HEK293T (cell line): Measurements from ENCODE around the gene TCEAL1.

ENCODE experiments used
- CTCF ChIA-PET: fragments of 350-600 bp; formaldehyde crosslinking; extraction: SDS; loops from one replicate; lab custom pipeline; 2021; ENCODE audit warnings: antibody characterized with exemption, inconsistent platforms; lab: Yijun Ruan, JAX
- POLR2A ChIA-PET: fragments of 350-600 bp; formaldehyde crosslinking; extraction: SDS; loops from one replicate; lab custom pipeline; 2020; ENCODE audit warnings: antibody characterized with exemption, inconsistent platforms; lab: Yijun Ruan, JAX
- DNase-seq: peaks from one replicate; pipeline ENCODE4 v3.0.0; 2012; ENCODE audit warnings: mixed read lengths; ENCODE audit errors: extremely low spot score
- ARNT ChIP-seq: fragments of 450-650 bp; IDR thresholded peaks from 2 replicates; pipeline ENCODE4 v1.6.1; 2017; ENCODE audit warnings: mild to moderate bottlenecking
- BHLHE40 ChIP-seq: fragments of 450-650 bp; IDR thresholded peaks from 2 replicates; pipeline ENCODE4 v1.6.1; 2016; ENCODE audit warnings: mild to moderate bottlenecking, moderate library complexity, borderline replicate concordance
- CTBP1 ChIP-seq: fragments of 450-650 bp; IDR thresholded peaks from 2 replicates; pipeline ENCODE4 v1.6.1; 2016; ENCODE audit warnings: borderline replicate concordance
- ELF4 ChIP-seq: fragments of 450-650 bp; IDR thresholded peaks from 2 replicates; pipeline ENCODE4 v1.6.1; 2017; ENCODE audit warnings: antibody characterized with exemption
- FOXA1 ChIP-seq: fragments of 450-650 bp; IDR thresholded peaks from 2 replicates; pipeline ENCODE4 v1.6.1; 2016; ENCODE audit warnings: mild to moderate bottlenecking
- FOXK2 ChIP-seq: fragments of 450-650 bp; IDR thresholded peaks from 2 replicates; pipeline ENCODE4 v1.6.1; 2016; ENCODE audit warnings: mild to moderate bottlenecking
- FOXM1 ChIP-seq: fragments of 450-650 bp; IDR thresholded peaks from 2 replicates; pipeline ENCODE4 v1.6.1; 2017; ENCODE audit warnings: mild to moderate bottlenecking, borderline replicate concordance
- HDGF ChIP-seq: fragments of 450-650 bp; IDR thresholded peaks from 2 replicates; pipeline ENCODE4 v1.6.1; 2017; ENCODE audit warnings: antibody characterized with exemption, borderline replicate concordance
- L3MBTL2 ChIP-seq: fragments of 450-650 bp; conservative IDR thresholded peaks from 2 replicates; pipeline ENCODE4 v1.6.1; 2016; ENCODE audit warnings: mild to moderate bottlenecking
- LEF1 ChIP-seq: fragments of 450-650 bp; IDR thresholded peaks from 2 replicates; pipeline ENCODE4 v1.6.1; 2017; ENCODE audit warnings: mild to moderate bottlenecking, borderline replicate concordance
- NFRKB ChIP-seq: fragments of 450-650 bp; IDR thresholded peaks from 2 replicates; pipeline ENCODE4 v1.6.1; 2016; ENCODE audit warnings: mild to moderate bottlenecking, moderate library complexity
- SP1 ChIP-seq: fragments of 450-650 bp; IDR thresholded peaks from 2 replicates; pipeline ENCODE4 v1.6.1; 2017
- SUZ12 ChIP-seq: fragments of 450-650 bp; IDR thresholded peaks from 2 replicates; pipeline ENCODE4 v1.6.1; 2016; ENCODE audit warnings: mild to moderate bottlenecking
- TARDBP ChIP-seq: fragments of 450-650 bp; IDR thresholded peaks from 2 replicates; pipeline ENCODE4 v1.6.1; 2016
- ZNF384 ChIP-seq: fragments of 450-650 bp; IDR thresholded peaks from 2 replicates; pipeline ENCODE4 v1.6.1; 2016
- TF ChIP-seq, protein P1 (sequence below): fragments of 450-650 bp; IDR thresholded peaks from 2 replicates; pipeline ENCODE4 v1.6.1; 2016

The TCEAL1 gene

DNA sequence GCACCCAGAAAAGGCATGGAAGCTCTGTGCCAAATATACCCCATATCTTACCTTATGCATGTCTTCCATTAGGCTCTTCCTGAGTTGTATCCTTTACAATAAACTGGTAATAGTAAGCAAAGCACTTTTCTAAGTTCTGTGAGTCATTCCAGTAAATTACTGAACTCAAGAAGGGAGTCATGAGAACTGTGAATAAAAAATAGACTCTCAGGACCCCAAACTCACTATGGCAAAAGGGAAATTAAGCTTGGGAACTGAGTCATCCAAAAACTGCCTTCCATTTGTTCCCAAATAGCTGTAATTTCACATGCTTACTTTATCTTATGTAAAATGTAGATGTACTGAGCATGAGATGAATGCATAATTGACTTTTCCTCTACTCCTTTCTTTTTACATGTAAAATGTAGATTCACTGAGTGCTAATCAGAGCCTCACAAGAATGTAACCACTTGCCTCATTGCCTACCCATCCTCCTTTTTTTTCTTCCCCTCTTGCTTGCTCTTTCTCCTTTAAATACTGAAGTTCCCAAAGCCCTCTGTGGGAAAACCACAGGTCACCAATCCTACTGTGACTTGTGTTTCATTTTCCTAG is 12.9 kb upstream of the TCEAL1 start:
- ChIA-PET CTCF (no interaction called here), POLR2A (interaction anchor here (0.8 to 2.1 kb wide), 2 partner anchors 14 to 71 kb away, joined by 3 to 12 read pairs; no protein-coding TSS in a partner anchor)
- no peak for DNase-seq
- no peak for TF ChIP-seq NFRKB
- TF ChIP-seq FOXA1: no peak
- no peak for TF ChIP-seq HDGF
- TF ChIP-seq ARNT: no peak
- TF ChIP-seq SUZ12: no peak
- TF ChIP-seq BHLHE40: no peak
- TF ChIP-seq, protein P1, sequence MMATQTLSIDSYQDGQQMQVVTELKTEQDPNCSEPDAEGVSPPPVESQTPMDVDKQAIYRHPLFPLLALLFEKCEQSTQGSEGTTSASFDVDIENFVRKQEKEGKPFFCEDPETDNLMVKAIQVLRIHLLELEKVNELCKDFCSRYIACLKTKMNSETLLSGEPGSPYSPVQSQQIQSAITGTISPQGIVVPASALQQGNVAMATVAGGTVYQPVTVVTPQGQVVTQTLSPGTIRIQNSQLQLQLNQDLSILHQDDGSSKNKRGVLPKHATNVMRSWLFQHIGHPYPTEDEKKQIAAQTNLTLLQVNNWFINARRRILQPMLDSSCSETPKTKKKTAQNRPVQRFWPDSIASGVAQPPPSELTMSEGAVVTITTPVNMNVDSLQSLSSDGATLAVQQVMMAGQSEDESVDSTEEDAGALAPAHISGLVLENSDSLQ: no peak
- no peak for TF ChIP-seq FOXM1
- TF ChIP-seq CTBP1: no peak
- TF ChIP-seq TARDBP: no peak
- TF ChIP-seq ELF4: no peak
- no peak for TF ChIP-seq FOXK2
- TF ChIP-seq L3MBTL2: no peak
- no peak for TF ChIP-seq LEF1
- TF ChIP-seq ZNF384: no peak
- TF ChIP-seq SP1: no peak

DNA sequence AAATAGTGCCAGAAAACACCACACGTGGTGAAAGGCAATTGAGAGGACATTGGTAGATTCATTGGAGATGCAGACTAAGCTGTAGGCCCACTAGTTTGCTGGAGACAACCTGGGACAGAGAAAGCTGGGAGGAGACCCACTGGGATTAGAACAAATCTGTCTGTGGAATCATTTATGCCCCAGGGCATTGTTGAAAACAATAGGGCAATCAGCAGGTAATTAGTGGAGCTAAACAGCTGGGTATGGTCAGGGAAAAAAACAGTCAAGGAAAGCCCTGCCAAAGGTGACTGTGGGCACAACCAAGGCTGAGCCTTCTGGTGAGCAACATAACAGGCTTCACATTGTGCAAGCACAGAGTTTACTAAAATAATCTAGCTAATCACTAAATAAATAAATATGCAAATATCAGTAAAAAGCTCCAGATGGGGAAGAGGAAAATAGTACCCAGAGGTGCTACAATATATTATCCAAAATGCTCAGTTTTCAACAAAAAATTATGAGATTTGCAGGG is 12.0 kb upstream of the TCEAL1 start:
- TF ChIP-seq ARNT (no peak), CTBP1 (no peak), ELF4 (no peak), FOXA1 (no peak), HDGF (no peak), FOXK2 (no peak), SP1 (no peak), LEF1 (no peak)
- TF ChIP-seq, protein P1: no peak
- ChIA-PET POLR2A (no interaction called here), CTCF (interaction anchor here (0.8 kb wide), 1 partner anchor 13 kb away, joined by 4 read pairs; no protein-coding TSS in a partner anchor)
- DNase-seq: no peak

GRCh38 chrX:103624111-103624510 is 4.7 kb upstream of the TCEAL1 start:
- TF ChIP-seq ARNT (peak; percentile 72), TARDBP (no peak), ELF4 (no peak), SUZ12 (no peak), SP1 (no peak), HDGF (peak; percentile 88; the same call in 1 of the 2 replicates), NFRKB (no peak), CTBP1 (peak; percentile 87), FOXK2 (no peak), LEF1 (no peak; the same call in 1 of the 2 replicates), FOXA1 (no peak)
- TF ChIP-seq, protein P1: peak; percentile 95
- ChIA-PET POLR2A (no interaction called here), CTCF (no interaction called here)
- peak; percentile 63 for DNase-seq

GRCh38 chrX:103626855-103627254 is 1.9 kb upstream of the TCEAL1 start:
- TF ChIP-seq NFRKB (no peak), FOXK2 (no peak), SUZ12 (no peak), SP1 (no peak), ZNF384 (no peak), FOXA1 (no peak), ELF4 (no peak), TARDBP (no peak), FOXM1 (no peak), CTBP1 (no peak), L3MBTL2 (no peak)
- ChIA-PET CTCF (no interaction called here), POLR2A (no interaction called here)
- no peak for DNase-seq

- DNase-seq: peak; percentile 82
- POLR2A ChIA-PET: interaction anchor here (0.5 to 3.7 kb wide), 34 partner anchors 9 to 567 kb away, joined by 3 to 39 read pairs (median 4); partner anchors contain the start of genes MORF4L2, RAB9B, TCEAL4 and TCEAL9
- TF ChIP-seq BHLHE40 (no peak), ZNF384 (no peak), L3MBTL2 (peak; percentile 90), FOXM1 (no peak), CTBP1 (no peak), LEF1 (no peak), SP1 (no peak), HDGF (no peak), TARDBP (no peak), FOXA1 (no peak), NFRKB (no peak), ELF4 (0 out of 2 replicates have a peak, but pooled peaks have one; percentile 24), FOXK2 (no peak), ARNT (no peak), SUZ12 (no peak)
- TF ChIP-seq, protein P1: peak; percentile 76
- CTCF ChIA-PET: interaction anchor here (0.6 to 2.6 kb wide), 20 partner anchors 8 to 678 kb away, joined by 3 to 19 read pairs (median 4); no protein-coding TSS in a partner anchor
These were observed 769 bp downstream of the TCEAL1 start for GRCh38 chrX:103629318-103630170.
